ENCODE results near the gene KRT73.

- TF ChIP-seq CTCF (IDR thresholded peaks at IDR 0.05) = no peak
- TF ChIP-seq POLR2A (IDR thresholded peaks at IDR 0.05) = no peak
These were observed 37.3 kb downstream of the KRT73 start for GRCh38 chr12:52581066-52581465.

All from Peyer's patch (tissue), 4 donors.